HS-27A (cell line): ENCODE measurements around the gene P2RY1.

Source experiments
- DNase-seq: peaks from one replicate; pipeline ENCODE4 v3.0.0-alpha.2; 2012; ENCODE audit warnings: low read depth, missing footprints

P2RY1 gene, protein sequence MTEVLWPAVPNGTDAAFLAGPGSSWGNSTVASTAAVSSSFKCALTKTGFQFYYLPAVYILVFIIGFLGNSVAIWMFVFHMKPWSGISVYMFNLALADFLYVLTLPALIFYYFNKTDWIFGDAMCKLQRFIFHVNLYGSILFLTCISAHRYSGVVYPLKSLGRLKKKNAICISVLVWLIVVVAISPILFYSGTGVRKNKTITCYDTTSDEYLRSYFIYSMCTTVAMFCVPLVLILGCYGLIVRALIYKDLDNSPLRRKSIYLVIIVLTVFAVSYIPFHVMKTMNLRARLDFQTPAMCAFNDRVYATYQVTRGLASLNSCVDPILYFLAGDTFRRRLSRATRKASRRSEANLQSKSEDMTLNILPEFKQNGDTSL

DNA sequence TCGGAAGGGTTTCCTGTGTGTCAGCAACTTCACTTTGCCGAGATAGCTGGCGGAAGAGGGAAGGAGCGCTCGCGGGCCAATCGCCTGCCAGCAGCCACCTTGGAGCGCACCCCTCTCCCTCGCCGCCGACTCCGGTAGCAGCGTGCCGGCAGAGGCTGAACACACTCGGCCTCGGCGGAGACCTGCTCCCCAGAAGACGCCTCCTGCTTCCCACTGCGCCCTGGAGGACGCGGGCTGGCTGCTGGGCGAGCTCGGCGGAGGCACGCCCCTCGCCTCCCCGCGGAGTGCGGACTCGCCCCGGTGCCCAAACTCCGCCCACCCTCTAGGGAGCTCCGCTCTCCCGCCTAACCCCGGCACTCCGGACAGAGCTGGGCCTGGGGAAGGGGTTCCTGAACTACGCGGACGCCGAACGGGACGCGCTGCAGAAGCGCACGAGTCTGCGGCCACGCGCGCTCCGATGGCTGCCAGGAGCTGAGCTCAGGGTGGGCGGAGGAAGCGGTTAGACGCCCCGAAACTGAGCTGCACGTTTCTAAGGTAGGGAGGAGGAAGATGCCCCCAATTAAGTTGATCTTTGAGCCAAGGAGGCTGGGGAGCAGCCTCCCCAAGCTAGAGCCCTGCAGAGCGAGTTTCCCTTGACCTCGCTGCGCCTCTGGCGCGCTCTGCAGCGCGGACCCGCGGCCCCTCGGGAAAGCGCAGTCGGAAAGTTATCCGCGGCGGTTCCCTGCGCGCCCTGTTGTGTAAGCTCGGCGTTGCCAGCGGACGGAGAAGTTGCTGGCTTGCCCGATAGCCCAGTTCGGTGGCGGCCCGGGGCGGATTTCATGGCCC is at the start of gene P2RY1:
Gene P2RY1, plus strand, starts transcription at position 356 of the 825 bp plus-strand sequence. CDS start 652 bp downstream, outside the sequence.
- no peak for DNase-seq

DNA sequence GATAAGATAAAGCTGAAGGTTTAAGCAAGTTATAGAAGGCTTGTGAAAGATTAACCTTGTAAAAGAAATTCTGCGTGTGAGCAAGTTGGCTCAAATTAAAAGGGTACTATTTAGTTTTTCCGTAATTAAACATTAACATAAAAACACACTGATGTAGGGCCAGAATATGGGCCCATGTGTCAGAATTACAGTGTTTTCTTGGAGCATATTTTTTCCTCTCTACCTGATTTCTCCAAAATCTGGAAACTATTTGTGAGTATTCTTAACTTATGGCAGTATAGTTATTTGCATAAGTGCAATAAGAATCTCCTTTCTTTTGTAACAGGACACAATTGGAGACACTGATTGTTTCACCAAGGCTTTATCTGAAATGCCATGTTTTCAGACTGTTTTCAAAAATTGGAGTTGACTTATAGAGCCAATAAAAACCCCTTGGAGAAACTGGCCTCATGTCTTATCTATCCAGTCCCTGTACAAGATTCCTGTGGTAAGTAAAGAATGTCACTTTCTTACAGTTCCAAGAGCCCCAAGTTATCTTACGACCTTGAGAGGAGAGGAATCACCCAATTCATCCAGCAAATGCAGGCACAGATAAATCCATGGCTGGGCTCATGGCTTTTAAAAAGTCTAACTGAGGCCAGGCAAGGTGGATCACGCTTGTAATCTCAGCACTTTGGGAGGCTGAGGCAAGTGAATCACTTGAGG is 47.8 kb upstream of the P2RY1 start:
- DNase-seq: no peak

DNA sequence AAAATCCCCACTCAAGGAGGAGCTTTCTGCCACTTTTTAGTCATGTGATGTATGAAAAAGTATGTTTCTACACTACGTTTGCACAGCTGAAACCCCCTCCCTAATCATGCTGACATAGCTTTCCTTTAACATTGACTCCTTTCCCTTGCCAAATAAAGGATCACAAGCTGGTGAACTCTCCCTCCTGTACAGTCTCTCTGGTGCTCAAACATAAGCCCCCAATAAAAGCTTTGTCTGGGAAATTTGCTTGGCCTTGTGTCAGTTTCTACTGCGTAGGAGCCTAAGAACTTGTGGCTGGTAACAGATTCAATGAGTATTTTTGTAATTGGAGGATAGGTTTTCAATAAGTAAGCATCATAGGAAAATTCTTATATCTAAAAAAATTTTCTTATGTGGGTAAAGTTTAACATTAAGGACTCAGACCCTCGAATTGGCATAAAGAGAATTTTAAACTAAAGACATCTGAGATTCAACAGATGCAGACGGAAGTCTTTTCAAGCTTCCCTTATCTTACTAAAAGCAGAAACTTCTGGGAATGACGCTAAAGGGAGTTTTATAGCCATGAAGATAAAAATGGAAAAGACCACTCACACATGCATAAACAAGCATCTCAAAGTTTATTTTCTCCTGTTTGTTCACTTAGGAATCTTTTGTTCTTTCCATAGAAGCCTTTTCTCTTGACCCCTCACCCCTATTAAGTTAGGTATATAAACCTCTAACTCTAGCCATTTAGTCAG is 44.1 kb upstream of the P2RY1 start:
- no peak for DNase-seq

DNA sequence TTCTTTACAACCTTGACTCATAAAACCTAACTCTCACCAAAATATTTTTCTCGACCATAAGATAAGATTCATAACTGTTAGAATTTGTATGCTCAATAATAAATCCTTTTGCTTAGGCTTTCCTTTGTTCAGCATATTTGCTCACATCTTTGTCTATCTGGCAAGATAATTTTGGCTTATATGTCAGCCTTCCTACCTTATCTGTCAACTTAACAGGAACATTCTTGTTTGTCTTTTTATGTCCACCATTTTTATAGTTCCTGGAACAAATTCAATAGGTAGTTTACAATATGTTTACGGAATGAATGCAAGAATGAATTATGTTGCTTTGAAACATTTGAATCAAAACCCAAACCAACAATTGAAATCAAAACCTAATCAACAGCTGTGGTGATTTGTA is 41.0 kb upstream of the P2RY1 start:
- no peak for DNase-seq

DNA sequence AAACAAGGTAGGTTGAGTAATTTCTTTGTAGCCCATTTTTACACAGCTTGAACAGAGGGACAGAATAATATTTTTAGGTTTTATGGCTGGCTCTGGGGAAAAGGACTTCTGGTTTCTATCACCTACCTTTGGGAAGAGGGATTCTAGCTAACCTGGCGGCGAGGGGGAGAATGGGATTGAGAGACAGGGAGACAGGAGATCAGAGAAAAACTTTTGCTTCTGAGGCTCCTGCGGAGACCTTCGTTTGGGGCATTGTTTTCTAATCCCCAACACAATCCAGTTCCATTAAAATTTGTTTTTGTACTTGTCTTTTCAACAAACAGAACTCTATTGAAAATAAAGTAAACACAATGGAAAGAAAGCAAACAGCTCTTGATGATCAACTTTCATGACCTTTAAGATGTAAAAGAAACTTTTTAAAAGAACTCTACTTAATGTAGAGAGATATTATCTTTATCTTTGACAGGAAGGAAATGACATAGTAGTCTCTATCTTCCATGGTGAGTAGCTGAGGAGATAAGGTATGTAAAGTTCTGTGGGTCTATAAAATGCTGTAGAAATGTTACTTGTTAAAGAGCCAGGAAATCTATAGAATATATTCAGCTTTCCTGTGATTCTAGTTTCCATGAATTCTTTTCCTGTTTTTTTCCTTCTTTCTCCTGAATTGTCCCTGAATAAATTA is 37.0 kb upstream of the P2RY1 start:
- no peak for DNase-seq

DNA sequence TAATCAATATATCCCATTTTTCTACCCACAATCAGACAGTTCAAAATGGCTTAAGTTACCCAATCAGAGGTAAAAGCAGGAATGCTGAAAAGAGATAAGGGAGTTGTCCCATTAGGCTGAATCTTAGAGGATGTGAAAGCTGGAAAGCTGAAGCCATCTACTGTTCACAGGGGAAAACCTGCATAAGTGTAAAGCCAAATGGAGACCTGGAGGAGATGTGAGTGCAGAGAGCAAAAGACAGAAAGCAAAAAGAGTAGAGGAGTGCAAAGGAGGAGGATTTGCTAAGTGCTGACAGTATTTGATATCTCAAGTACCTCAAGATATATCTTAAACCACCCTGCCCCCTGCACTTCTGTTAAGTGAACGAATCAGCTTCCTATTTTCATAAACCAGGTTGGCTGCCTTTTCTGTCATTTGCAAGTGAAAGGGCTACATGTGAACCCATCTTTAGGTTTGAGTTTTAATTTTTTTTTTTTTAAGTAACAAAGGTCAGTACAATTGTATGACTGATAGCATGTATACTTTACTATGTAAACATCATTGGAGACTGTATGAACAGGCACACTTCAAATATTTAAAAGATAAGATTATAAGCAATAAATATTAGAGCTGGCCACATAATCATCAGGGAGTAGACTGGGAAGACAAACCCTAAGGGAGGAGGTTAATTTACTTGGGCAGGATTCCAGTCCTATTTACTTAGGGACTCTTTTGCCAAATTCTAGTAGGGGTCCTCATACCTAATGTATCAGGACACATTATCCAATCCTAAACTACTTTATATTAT is 22.8 kb upstream of the P2RY1 start:
- DNase-seq: no peak

DNA sequence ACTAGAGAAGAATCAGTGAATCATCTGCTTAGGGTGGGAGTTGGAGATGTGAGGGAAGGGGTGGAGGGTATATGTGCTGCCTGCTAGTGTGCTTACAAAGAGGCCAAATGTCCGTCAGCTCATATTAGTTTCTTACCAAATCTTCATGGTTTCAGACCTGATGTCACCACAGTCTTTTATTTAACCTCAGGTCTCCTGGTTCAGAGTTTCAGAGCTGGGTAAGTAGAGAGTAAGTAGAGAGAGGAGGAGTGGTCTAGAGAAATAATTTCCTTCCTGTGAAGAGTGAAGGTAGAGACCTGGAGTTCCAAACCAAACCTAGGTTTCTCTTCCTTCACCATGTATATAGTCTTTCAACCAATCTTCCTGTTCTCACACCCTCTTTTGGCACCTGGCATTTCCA is 17.5 kb upstream of the P2RY1 start:
- DNase-seq: no peak

DNA sequence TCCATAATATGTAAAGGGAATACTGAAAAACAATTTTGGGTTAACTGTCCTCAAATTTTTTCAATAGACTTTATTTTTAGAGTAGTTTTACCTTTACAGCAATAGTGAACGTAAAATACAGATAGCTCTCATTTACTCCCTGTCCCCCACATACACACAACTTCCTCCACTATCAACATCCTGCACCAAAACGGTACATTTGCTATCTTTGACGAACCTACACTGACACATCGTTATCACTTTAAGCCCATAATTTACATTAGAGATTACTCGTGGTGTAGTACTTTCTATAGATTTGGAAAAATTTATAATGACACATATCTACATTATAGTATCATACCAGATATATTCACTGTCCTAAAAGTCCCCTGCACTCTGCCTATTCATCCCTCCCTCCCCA is 16.9 kb upstream of the P2RY1 start:
- DNase-seq: no peak

DNA sequence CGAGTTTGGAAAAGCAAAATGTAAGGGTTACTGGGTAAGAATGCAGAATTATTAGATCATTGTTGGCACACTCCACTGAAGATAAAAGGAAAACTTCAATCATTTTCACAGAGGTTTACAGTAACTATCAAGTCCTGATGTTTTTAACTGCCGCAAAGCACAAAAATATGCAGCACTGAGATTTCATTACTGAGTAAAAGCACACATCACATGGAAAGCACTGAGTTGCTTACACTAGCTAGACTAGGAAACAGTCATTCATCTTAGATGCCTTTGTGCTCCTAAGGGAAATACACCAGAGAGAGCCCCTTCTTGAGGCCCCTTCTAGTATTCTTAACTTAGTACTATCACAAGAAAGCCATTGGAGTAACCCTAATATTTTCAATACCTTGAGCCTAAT is 11.8 kb upstream of the P2RY1 start:
- DNase-seq: no peak

DNA sequence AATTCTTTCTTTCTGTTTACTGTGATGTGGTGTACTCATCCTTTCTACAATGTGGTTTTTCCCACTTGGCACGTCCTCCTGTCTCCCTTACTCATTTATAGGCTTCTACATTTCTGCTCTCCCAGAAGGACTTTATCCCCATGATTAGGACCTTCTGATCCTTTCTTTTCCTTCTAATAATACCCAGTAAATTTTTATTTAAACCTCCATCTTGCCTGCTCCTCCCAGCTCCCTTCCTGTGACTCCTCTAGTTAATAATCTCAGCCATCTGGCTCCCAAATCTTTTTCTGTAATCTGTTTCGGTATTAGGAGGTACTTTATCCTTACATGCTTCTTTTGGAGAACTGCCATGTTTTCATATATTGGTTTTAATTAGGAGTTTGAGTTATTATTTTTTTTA is 11.2 kb upstream of the P2RY1 start:
- DNase-seq: no peak

DNA sequence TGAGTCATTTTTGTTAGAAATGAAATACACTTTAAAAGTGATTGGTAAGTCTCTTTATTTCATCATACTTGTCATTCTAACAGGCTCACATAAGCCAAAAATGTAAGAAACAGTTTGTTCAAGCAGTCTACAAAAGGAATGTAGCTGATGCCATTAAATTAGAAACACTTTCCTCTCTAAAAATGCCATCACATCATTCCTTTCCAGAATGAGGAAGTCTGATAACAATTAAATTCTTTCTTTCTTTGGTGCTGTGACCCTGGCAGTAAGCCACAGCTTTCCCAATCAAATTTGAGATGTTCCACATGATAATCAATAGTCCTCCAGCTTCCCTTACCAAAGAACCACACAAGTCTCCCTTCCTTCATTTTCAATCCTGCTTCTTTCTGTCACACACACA is 9.4 kb upstream of the P2RY1 start:
- DNase-seq: no peak

DNA sequence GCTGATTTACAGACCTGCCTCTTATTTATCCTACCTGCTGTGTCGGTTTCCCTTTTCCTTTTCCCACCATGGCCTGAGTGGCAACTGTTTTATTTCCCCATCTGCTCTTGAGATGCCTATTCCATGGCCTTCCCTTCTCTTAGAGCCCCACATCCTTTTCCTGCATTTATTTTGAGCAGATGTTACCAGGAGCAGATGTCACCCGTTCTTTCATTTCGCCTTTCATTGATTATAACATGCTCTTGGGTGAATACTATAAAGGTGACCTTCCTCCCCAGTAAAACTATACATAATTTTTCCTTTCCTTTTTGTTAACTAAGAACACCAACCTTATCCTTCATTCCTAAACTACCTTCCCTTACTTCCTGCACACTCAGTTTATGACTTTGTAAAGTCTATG is 8.5 kb upstream of the P2RY1 start:
- DNase-seq: no peak

DNA sequence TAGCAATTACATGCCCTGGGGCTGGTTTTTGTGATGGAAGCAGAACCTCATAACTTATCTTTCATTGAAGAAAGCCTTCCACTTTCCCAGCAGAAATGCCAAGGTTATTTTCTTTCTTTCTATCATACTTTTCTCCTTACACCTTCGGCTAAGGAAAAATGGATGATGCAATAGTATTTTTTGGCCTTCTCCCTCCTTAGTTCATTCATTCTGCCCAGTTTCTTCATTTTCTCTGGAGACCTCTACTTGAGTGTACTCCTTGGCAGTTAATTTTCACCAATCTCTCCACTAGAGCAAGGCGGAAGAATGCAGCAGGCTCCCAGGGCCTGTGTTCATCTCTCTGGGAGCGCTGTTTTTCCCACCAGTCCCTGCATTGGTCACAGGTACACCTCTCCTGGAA is 7.6 kb upstream of the P2RY1 start:
- no peak for DNase-seq

DNA sequence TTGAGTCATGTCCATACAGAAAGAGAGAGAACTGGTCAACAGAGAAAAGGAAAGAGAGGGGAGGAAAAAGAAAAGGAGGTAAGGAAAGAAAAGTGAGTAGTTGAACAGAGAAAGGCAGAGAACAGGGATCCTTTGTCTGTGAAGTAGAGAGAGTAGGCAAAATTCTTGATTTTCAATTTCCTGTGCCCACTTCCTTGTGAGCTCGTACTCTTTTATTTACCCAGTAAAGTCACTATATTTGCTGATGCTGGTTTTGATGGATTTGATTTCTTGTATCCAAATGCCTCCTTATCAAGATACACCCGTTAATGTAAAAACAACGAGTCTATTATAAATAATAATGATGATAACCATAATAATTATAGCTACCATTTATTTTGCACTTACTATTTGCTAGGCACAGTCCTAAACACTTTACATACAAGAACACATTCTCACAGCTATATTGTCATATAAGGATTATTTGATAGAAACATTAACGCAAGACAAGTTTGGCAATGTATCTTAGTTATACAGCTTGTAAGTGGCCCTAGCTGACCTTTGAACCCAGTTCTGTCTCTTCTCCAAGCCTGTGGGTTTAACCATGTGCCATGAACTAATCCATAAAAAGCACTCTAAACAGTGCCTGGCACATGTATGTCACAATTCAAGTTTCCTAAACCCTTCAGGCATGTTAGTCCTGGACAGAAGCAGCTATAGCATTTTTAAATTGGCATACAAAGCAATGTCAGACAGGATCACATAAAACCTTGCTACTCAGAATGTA is 6.7 kb upstream of the P2RY1 start:
- no peak for DNase-seq

DNA sequence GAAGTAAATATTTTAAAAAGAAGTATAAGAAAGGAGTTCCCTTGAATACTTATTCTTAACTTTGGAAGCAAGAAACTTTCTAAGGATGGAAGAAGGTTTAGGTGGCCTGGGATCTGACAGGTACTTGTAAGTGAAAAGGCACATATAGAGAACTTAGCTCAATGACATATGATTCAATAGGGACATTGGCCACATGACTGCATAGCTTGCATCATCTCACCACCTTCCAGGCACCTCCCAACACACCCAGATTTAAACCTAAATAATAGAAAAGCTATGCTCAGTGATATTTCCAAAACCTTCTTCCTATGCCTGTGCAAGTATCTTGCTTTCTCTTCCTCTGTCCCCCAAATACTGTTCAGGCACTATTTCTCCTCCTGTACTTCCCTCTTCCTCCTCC is 4.7 kb upstream of the P2RY1 start:
- no peak for DNase-seq

DNA sequence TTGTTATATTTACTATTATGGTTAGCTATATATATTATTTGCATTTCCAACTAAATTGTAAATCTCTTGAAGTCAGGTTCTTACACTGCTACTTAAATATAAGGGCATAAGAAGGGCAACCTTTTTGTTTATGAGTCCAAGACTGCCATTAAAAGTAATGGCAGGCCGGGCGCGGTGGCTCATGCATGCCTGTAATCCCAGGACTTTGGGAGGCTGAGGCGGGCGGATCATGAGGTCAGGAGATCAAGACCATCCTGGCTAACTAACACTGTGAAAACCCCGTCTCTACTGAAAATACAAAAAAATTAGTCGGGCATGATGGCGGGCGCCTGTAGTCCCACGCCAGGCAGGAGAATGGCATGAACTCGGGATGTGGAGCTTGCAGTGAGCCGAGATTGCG is 2.9 kb upstream of the P2RY1 start:
- DNase-seq: no peak

DNA sequence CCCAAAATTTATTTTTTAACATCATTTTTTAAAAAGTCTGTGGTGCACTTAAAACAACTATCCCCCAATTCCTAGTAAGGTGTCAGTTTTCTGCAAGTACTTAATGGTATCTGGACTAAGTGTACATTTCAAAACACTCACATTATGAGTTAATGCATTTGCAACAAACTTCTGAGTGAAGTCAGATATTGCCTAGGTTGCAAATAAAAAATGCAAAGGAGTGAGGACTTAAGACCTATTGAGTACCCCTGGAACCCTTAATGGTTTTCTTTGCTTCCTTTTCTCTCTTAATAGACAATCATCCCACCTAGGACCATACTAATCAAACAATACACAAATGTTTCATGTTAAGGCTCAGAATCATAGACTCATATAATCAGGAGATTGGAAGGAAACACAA is 1.8 kb upstream of the P2RY1 start:
- DNase-seq: no peak

DNA sequence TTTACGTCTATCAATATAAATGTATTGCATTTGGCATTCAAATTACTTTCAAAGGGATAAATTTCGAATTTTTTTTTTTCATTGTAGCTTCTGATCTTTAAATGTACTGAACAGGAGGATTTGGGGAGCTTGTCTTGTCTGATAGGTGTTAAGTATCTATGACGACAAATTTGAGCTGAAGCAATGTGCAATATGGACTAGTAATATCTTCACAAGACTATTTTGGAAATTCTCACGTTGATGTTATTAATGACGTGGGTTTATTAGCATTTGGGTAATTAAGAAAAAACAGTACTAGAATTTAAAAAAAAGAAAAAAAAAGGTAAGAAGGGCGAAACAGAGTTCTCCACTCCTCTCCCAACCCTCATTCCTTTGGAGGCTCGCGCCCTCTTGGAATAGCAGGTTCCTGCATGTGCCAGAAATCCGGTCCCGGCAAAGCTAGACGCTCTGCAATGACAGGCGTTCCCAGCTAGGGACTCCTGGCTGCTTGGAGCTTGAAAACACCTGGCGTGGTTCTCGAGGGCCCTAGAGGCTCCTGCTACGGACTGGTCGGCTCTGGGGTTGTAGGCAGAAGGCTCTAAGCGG is 648 bp upstream of the P2RY1 start:
- DNase-seq: no peak

DNA sequence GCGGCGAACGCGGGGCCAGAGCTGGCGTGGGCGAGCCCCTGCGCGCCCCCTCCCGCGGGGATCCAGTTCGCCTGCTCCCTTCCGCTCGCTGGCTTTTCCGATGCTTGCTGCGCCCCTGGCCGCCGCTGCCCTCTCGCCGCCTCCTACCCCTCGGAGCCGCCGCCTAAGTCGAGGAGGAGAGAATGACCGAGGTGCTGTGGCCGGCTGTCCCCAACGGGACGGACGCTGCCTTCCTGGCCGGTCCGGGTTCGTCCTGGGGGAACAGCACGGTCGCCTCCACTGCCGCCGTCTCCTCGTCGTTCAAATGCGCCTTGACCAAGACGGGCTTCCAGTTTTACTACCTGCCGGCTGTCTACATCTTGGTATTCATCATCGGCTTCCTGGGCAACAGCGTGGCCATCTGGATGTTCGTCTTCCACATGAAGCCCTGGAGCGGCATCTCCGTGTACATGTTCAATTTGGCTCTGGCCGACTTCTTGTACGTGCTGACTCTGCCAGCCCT is 721 bp downstream of the P2RY1 start:
- DNase-seq: no peak
